Vagina (tissue), 2 donors: ENCODE measurements around the gene C10orf90. TPM values are rescaled to one million over a fixed set of nuclear protein-coding genes. Genes with fewer than 3 reads are reported as not detected.

Experiments
- DNase-seq, 2 donors: peaks; one replicate each; pipeline ENCODE4 v3.0.0-alpha.2; 2017; ENCODE audit errors: extremely low spot score in 2 of 2
- H3K27ac ChIP-seq: fragments of 200-600 bp; sonication (generic); one replicate; pipeline ENCODE4 v1.5.1; 2019
- H3K27me3 ChIP-seq: fragments of 200-600 bp; sonication (generic); one replicate; pipeline ENCODE4 v1.5.1; 2019
- H3K36me3 ChIP-seq, 2 donors: fragments of 200-600 bp; sonication (generic); one replicate each; pipeline ENCODE4 v1.5.1; 2017 to 2019
- H3K4me1 ChIP-seq: fragments of 200-600 bp; sonication (generic); one replicate; pipeline ENCODE4 v1.5.1; 2019
- H3K4me3 ChIP-seq, 2 donors: fragments of 200-600 bp; sonication (generic); 1 replicate in 1 of 2; 2 replicates in 1 of 2; pipeline ENCODE4 v1.5.1; 2016 to 2019
- H3K9me3 ChIP-seq: fragments of 200-600 bp; sonication (generic); one replicate; pipeline ENCODE4 v1.5.1; 2019
- POLR2A ChIP-seq, 2 donors: fragments of 450-650 bp; IDR thresholded peaks; one replicate each; pipeline ENCODE4 v1.6.1; 2017; ENCODE audit warnings: antibody characterized with exemption in 2 of 2, mild to moderate bottlenecking in 2 of 2, moderate library complexity in 2 of 2
- POLR2AphosphoS5 ChIP-seq, 2 donors: sonication (generic); formaldehyde crosslinking; IDR thresholded peaks; one replicate each; pipeline ENCODE4 v1.9.0; 2017; ENCODE audit warnings: antibody characterized with exemption in 2 of 2, mild to moderate bottlenecking in 2 of 2, low read depth in 1 of 2; ENCODE audit not compliant: insufficient read depth in 1 of 2
- intact Hi-C: fragments of 100-400 bp; cut with DNase I; formaldehyde crosslinking; loops from one replicate; pipeline ENCODE4 v1.15.1; 2023
- total RNA-seq: library from RNA; depleted of rRNA; stranded (reverse); fragments of >200 nt; gene quantifications from one replicate; pipeline ENCODE4 v1.2.3, GENCODE V29; 2016
- TF ChIP-seq, protein P1 (sequence below), 3 experiments: fragments of 450-650 bp in 2 of 3; fragments of 200-600 bp in 1 of 3; sonication (generic) in 1 of 3; IDR thresholded peaks; one replicate each; pipeline ENCODE4 v1.5.1; 2017 to 2019; ENCODE audit warnings: antibody characterized with exemption in 3 of 3, mild to moderate bottlenecking in 2 of 3, moderate library complexity in 2 of 3

The C10orf90 gene
- total RNA-seq, 1 donor from 2014 or later = not detected

DNA sequence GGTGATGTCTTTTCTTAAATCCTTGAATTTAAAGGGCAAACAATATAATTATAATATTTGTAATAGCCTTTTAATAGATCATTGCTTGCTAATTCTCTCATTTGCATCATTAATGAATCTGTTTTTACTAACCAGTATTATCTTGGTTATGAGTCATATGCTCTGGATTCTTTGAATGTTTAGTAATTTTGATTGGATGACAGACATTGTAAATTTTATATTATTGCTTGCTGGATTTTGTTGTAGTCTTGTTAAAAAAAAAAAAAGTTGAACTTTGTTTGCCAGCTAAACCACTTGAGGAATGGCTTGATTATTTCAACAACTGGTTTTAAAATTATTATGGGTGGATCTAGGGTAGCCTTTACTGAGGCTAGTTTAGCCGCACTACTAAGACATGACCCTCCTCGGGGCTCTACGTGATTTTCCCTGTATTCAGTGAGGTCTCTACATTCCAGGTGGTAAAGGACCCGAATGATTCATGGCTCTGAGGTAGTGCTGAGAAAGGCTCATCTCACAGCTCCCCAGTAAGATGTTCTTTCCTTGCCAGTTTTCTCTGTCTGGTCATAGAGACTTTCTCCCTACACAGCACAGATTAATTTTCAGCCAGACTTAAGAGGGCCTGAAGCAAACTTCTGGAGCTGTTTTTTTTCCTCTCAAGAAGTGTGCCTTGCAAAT, 8.5 kb downstream of the C10orf90 start:
- DNase-seq = no peak
- H3K27ac ChIP-seq = no peak overlapping the region
- no peaks in the 10 kb centered on the region for H3K27me3 ChIP-seq
- no peaks in the 10 kb centered on the region for H3K9me3 ChIP-seq
- intact Hi-C loops = no loop called here
- no peak overlapping the region for H3K4me3 ChIP-seq
- no peak for TF ChIP-seq POLR2A (IDR thresholded peaks at IDR 0.05)
- no peak for TF ChIP-seq POLR2AphosphoS5 (IDR thresholded peaks at IDR 0.05; ENCODE audit: insufficient read depth in 1 of 2, low read depth in 1 of 2)
- TF ChIP-seq, protein P1, sequence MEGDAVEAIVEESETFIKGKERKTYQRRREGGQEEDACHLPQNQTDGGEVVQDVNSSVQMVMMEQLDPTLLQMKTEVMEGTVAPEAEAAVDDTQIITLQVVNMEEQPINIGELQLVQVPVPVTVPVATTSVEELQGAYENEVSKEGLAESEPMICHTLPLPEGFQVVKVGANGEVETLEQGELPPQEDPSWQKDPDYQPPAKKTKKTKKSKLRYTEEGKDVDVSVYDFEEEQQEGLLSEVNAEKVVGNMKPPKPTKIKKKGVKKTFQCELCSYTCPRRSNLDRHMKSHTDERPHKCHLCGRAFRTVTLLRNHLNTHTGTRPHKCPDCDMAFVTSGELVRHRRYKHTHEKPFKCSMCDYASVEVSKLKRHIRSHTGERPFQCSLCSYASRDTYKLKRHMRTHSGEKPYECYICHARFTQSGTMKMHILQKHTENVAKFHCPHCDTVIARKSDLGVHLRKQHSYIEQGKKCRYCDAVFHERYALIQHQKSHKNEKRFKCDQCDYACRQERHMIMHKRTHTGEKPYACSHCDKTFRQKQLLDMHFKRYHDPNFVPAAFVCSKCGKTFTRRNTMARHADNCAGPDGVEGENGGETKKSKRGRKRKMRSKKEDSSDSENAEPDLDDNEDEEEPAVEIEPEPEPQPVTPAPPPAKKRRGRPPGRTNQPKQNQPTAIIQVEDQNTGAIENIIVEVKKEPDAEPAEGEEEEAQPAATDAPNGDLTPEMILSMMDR (IDR thresholded peaks at IDR 0.05) = no peak
- H3K4me1 ChIP-seq = no peaks in the 10 kb centered on the region
- H3K36me3 ChIP-seq = no peaks in the 10 kb centered on the region

GRCh38 chr10:126661356-126661755, 9.1 kb downstream of the C10orf90 start:
- no peak for DNase-seq
- TF ChIP-seq POLR2A (IDR thresholded peaks at IDR 0.05) (no peak), POLR2AphosphoS5 (IDR thresholded peaks at IDR 0.05; ENCODE audit: insufficient read depth in 1 of 2, low read depth in 1 of 2) (no peak)
- TF ChIP-seq, protein P1 (IDR thresholded peaks at IDR 0.05) = no peak
- Histone ChIP-seq H3K27ac (no peak overlapping the region), H3K9me3 (no peaks in the 10 kb centered on the region), H3K36me3 (no peaks in the 10 kb centered on the region), H3K4me1 (no peaks in the 10 kb centered on the region), H3K4me3 (no peak overlapping the region), H3K27me3 (no peaks in the 10 kb centered on the region)
- intact Hi-C loops = no loop called here

DNA sequence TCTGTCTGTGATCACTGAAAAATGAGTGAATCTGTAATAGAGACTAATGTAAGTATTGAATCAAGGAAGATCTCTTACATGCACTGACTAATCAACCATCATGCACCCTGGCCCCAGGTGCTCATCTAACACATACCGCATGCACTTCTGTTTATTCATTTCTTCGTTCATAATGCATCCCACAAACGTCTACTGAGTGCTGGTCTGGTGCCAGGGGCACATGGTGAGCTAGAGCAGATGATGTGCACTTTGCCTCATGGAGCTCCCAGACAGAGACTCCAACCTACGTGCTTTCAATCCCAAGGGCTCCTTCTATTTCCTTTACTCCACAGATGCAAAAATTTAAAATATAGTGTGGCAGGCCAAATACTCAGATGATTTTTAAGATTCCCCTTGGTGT, 10.7 kb downstream of the C10orf90 start:
- DNase-seq = no peak
- intact Hi-C loops = no loop called here

DNA sequence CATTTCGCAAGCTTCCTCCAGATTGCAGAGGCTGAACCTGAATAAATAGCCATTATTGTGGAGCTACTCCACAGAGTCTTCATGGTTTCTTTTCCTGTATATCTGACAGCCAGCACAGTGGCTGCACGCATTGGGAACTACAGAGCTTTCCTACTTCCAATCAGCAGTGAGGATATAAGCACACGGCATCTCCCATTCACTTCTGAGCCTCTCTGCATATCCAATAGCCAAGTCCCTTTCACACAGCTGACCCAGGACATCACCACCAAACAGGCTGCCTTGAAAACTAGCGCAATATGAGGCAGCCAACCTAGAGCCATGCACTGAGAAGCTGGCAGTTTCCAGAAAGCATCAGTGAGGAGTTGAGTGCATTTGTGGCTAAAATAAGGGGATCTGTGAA, 11.6 kb downstream of the C10orf90 start:
- TF ChIP-seq POLR2A (IDR thresholded peaks at IDR 0.05) (no peak), POLR2AphosphoS5 (IDR thresholded peaks at IDR 0.05; ENCODE audit: insufficient read depth in 1 of 2, low read depth in 1 of 2) (no peak)
- TF ChIP-seq, protein P1 (IDR thresholded peaks at IDR 0.05) = no peak
- no peaks in the 10 kb centered on the region for H3K27me3 ChIP-seq
- H3K4me3 ChIP-seq = no peak overlapping the region
- no peaks in the 10 kb centered on the region for H3K4me1 ChIP-seq
- no peak for DNase-seq
- intact Hi-C loops = no loop called here
- H3K9me3 ChIP-seq = no peaks in the 10 kb centered on the region
- H3K36me3 ChIP-seq = no peaks in the 10 kb centered on the region
- H3K27ac ChIP-seq = no peak overlapping the region

More for the DNA sequence above, 10.7 kb downstream of the C10orf90 start:
- H3K27ac ChIP-seq = no peak overlapping the region
- H3K4me3 ChIP-seq = no peak overlapping the region
- H3K36me3 ChIP-seq = no peaks in the 10 kb centered on the region
- no peaks in the 10 kb centered on the region for H3K4me1 ChIP-seq
- no peaks in the 10 kb centered on the region for H3K9me3 ChIP-seq
- no peaks in the 10 kb centered on the region for H3K27me3 ChIP-seq
- TF ChIP-seq POLR2AphosphoS5 (IDR thresholded peaks at IDR 0.05; ENCODE audit: insufficient read depth in 1 of 2, low read depth in 1 of 2) (no peak), POLR2A (IDR thresholded peaks at IDR 0.05) (no peak)
- TF ChIP-seq, protein P1 (IDR thresholded peaks at IDR 0.05) = no peak

DNA sequence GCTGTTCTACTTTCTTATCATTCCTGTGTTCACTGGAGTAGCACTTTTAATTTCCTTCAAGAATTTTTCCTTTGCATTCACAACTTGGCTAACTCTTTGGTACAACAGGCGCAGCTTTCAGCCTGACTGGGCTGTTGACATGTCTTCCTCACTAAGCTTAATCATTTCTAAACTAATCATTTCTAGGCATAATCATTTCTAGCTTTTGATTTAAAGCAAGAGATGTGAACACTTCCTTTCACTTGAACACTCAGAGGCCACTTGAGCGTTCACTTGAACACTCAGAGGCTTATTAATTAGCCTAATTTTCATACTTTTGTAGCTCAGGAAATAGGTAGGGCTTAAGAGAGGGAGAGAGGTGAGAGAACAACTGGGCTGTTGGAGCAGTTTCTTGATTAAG, 15.9 kb downstream of the C10orf90 start:
- Histone ChIP-seq H3K27ac (no peak overlapping the region), H3K4me3 (no peak overlapping the region), H3K36me3 (no peaks in the 10 kb centered on the region), H3K9me3 (no peaks in the 10 kb centered on the region), H3K4me1 (no peaks in the 10 kb centered on the region), H3K27me3 (no peaks in the 10 kb centered on the region)
- intact Hi-C loops = no loop called here
- no peak for DNase-seq
- TF ChIP-seq POLR2AphosphoS5 (IDR thresholded peaks at IDR 0.05; ENCODE audit: insufficient read depth in 1 of 2, low read depth in 1 of 2) (no peak), POLR2A (IDR thresholded peaks at IDR 0.05) (no peak)
- TF ChIP-seq, protein P1 (IDR thresholded peaks at IDR 0.05) = no peak
